Osteocyte (in vitro differentiated cells): ENCODE results near the gene ZSCAN20. TPM values are rescaled to one million over a fixed set of nuclear protein-coding genes. Genes with fewer than 3 reads are reported as not detected.

Experiments
- DNase-seq: peaks from one replicate; pipeline ENCODE4 v3.0.0; 2021; ENCODE audit warnings: mixed read lengths; ENCODE audit not compliant: unreplicated experiment; ENCODE audit errors: extremely low spot score
- H3K27ac Mint-ChIP-seq: one replicate; pipeline ENCODE4 v1.8.0; 2021; ENCODE audit warnings: mild to moderate bottlenecking, mixed read lengths; ENCODE audit not compliant: unreplicated experiment
- H3K27me3 Mint-ChIP-seq: one replicate; pipeline ENCODE4 v1.8.0; 2021; ENCODE audit warnings: mixed read lengths; ENCODE audit not compliant: unreplicated experiment
- H3K36me3 Mint-ChIP-seq: one replicate; pipeline ENCODE4 v1.8.0; 2021; ENCODE audit warnings: mixed read lengths; ENCODE audit not compliant: unreplicated experiment
- H3K4me1 Mint-ChIP-seq: one replicate; pipeline ENCODE4 v1.8.0; 2021; ENCODE audit warnings: mixed read lengths; ENCODE audit not compliant: unreplicated experiment
- H3K4me3 Mint-ChIP-seq: one replicate; pipeline ENCODE4 v1.8.0; 2021; ENCODE audit warnings: mild to moderate bottlenecking, moderate library complexity, mixed read lengths; ENCODE audit not compliant: unreplicated experiment
- H3K9me3 Mint-ChIP-seq: one replicate; pipeline ENCODE4 v1.8.0; 2021; ENCODE audit warnings: mixed read lengths; ENCODE audit not compliant: unreplicated experiment
- CTCF ChIP-seq: fragments of 200-600 bp; sonication (generic); IDR thresholded peaks from 2 replicates; pipeline ENCODE4 v1.5.0; 2021; ENCODE audit warnings: antibody characterized with exemption, mild to moderate bottlenecking, moderate library complexity
- total RNA-seq: library from RNA; stranded (reverse); gene quantifications from 2 replicates; pipeline ENCODE4 v1.2.1, GENCODE V29; 2021

ZSCAN20 gene
- total RNA-seq, 1 donor from 2014 or later, result 7.3 TPM

- no peak for DNase-seq
- no peaks in the 10 kb centered on the region for H3K9me3 Mint-ChIP-seq
- H3K4me3 Mint-ChIP-seq, result no peak overlapping the region
- no peak overlapping the region for H3K27ac Mint-ChIP-seq
- H3K27me3 Mint-ChIP-seq, result no peaks in the 10 kb centered on the region
- H3K36me3 Mint-ChIP-seq, result peaks cover 2% of the 10 kb centered on the region
- no peak for TF ChIP-seq CTCF
- H3K4me1 Mint-ChIP-seq, result peaks cover 66% of the 10 kb centered on the region
Measured at GRCh38 chr1:33456502-33456886, 16.0 kb upstream of the ZSCAN20 start.

DNA sequence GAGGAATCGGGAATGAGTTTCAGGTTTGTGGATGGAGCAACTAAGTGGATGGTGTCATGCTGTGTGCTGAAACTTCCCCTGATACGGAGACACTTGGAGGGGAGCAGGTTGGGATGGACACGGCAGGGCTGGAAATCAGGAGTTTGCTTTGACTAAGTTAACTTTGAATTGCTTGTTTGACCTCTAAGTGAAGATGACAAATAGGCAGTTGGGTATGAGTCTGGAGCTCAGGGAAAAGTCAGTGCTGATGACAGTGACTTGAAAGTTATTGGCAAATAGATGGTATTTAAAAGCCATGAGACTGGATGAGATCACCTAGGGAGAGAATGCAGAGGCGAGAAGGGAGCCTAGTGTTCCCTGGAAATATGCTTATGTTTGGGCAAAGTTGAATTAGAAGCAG lies 12.8 kb upstream of the ZSCAN20 start:
- Mint-ChIP-seq H3K36me3 (no peaks in the 10 kb centered on the region), H3K4me3 (no peak overlapping the region), H3K27me3 (no peaks in the 10 kb centered on the region), H3K4me1 (peaks cover 58% of the 10 kb centered on the region), H3K9me3 (no peaks in the 10 kb centered on the region), H3K27ac (no peak overlapping the region)
- no peak for TF ChIP-seq CTCF
- DNase-seq, result no peak

DNA sequence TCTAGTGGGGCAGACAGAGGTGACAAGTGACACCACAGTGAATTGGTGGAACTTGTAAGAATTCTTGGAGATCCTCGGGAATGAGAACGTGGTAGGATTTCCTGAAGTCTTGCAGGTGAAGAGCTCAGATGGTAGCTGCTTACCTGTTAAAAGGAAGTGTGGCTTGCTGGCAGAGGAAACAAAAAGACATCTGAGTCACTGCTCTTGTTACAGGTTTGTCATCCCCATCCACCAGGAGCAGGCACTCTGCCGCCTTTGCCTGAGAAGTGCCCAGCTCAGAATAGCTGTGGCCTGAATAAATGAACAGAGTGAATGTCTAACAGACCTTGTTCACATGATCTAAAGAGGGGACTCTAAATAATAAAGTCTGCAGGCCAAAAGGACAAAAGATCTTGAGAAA lies 12.3 kb upstream of the ZSCAN20 start:
- no peak for DNase-seq
- Mint-ChIP-seq H3K27me3 (no peaks in the 10 kb centered on the region), H3K36me3 (no peaks in the 10 kb centered on the region), H3K4me3 (no peak overlapping the region), H3K4me1 (peaks cover 54% of the 10 kb centered on the region), H3K9me3 (no peaks in the 10 kb centered on the region), H3K27ac (peak overlapping the region; percentile 15)
- no peak for TF ChIP-seq CTCF

DNA sequence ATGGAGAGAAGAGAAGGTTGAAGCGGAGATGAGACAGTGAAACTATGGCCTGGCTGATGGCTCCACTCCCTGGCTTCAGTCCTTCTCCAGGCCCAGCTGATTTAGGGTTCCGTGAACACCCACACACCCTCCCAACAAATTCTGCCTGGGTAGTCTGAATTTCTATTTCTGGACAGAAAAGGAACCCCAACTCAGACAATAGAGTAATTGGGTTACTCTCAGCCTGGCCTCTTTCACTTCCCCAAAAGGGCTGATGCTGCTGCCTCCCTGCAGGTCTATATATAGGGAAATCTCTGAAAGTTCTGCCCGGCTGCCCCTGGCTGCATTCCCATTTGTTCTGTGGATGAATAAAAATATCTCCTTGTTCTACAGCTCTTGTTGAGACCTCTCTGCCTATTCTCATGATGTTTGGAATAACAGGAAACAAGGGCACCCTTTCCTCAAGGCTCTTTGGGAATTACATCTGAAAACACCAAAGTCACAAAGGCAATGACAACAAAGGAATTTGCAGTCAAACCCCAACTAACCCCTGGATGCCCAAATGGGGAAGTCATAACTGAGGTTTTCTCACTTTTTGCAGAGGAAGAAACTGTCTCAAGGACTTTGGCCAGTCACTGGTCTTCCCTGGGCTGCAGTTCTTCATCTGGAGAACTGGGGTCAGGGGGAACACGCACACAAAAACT lies 11.4 kb upstream of the ZSCAN20 start:
- DNase-seq, result no peak
- Mint-ChIP-seq H3K9me3 (no peaks in the 10 kb centered on the region), H3K4me1 (peaks cover 46% of the 10 kb centered on the region), H3K27ac (peak overlapping the region; percentile 15), H3K36me3 (no peaks in the 10 kb centered on the region), H3K27me3 (no peaks in the 10 kb centered on the region), H3K4me3 (no peak overlapping the region)
- TF ChIP-seq CTCF, result no peak

DNA sequence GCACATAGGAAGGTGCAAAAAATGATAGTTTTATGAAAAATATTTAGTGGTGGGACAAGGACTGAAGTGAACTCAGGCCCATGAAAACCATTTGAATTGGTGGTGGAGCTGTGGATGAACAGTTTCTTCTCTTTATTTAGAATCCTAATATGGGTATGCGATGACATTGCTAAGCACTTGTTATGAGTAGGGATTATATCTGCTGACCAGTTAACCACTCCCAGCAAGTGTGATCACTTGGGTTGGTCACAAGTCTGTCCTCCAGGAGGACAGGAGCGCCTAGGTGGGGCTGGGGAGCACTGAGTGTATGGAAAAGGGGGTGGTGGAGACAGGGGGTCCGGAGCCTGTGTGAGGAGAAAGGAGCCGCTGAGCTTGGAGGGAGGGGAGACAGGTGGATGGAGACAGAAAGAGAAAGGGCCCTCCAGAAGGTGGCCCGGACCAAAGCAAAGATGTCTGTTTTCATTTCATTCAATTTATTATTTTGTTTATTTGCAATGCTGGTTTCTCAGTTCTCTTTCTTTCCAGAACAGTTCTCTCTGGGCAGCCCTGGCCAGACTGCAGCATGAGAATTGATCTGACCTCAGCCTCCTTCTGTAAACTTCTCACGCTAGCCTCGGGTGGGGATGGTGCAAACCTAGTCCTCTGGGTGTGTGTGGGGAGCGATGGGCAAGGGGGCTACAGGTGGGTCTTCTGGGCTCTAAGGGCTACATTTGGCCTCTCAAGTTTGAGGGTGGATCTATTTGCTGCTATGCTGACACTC lies 9.9 kb upstream of the ZSCAN20 start:
- peak; percentile 65 for DNase-seq
- Mint-ChIP-seq H3K36me3 (no peaks in the 10 kb centered on the region), H3K9me3 (no peaks in the 10 kb centered on the region), H3K4me3 (no peak overlapping the region), H3K27ac (no peak overlapping the region), H3K4me1 (peaks cover 36% of the 10 kb centered on the region), H3K27me3 (no peaks in the 10 kb centered on the region)
- TF ChIP-seq CTCF, result no peak
